Measurements from ENCODE around the gene CYTL1. TPM values are rescaled to one million over a fixed set of nuclear protein-coding genes. Genes with fewer than 3 reads are reported as not detected.

CYTL1 gene
- total RNA-seq, 1 experiment from 2014 or later: 3.2 TPM

- peaks cover 13% of the 10 kb centered on the region for H3K9me3 Mint-ChIP-seq
- H3K36me3 Mint-ChIP-seq: no peaks in the 10 kb centered on the region
- peak overlapping the region; percentile 65 for H3K4me3 Mint-ChIP-seq
- ChIA-PET CTCF (no interaction called here), POLR2A (no interaction called here)
- TF ChIP-seq ZNF512 (CRISPR knock-in tag; IDR thresholded peaks at IDR 0.05; ENCODE audit: borderline replicate concordance) (no peak), PRDM15 (CRISPR knock-in tag; IDR thresholded peaks at IDR 0.05) (no peak), HMGA2 (CRISPR knock-in tag; IDR thresholded peaks at IDR 0.05) (no peak), EMX1 (CRISPR knock-in tag; IDR thresholded peaks at IDR 0.05) (no peak), SP1 (CRISPR knock-in tag; conservative IDR thresholded peaks at IDR 0.05) (no peak), ATF2 (CRISPR knock-in tag; IDR thresholded peaks at IDR 0.05; ENCODE audit: borderline replicate concordance, low read depth) (no peak), ZNF138 (CRISPR knock-in tag; conservative IDR thresholded peaks at IDR 0.05) (no peak), TP53 (CRISPR knock-in tag; IDR thresholded peaks at IDR 0.05) (no peak), GTF2I (CRISPR knock-in tag; conservative IDR thresholded peaks at IDR 0.05) (no peak), E2F1 (CRISPR knock-in tag; IDR thresholded peaks at IDR 0.05) (no peak), JAZF1 (CRISPR knock-in tag; IDR thresholded peaks at IDR 0.05) (no peak)
- ATAC-seq: peak; percentile 50
- peaks cover 11% of the 10 kb centered on the region for H3K4me1 Mint-ChIP-seq
- H3K27me3 Mint-ChIP-seq (ENCODE audit: low read depth): peaks cover 9% of the 10 kb centered on the region
- H3K27ac Mint-ChIP-seq: no peak overlapping the region
- peak; percentile 25 for DNase-seq (ENCODE audit: low spot score)
Measured at GRCh38 chr4:5019796-5020195, 538 bp upstream of the CYTL1 start.

- ATAC-seq (no peak; the same call in 1 of the 2 replicates), DNase-seq (ENCODE audit: low spot score) (no peak)
- TF ChIP-seq ZNF263 (CRISPR knock-in tag; IDR thresholded peaks at IDR 0.05; ENCODE audit: low read depth) (0 out of 2 replicates have a peak, but pooled peaks have one; percentile 14), ZNF232 (CRISPR knock-in tag; IDR thresholded peaks at IDR 0.05) (no peak)
- no peaks in the 10 kb centered on the region for H3K36me3 Mint-ChIP-seq
- ChIA-PET CTCF (interaction anchor here (0.7 to 1.3 kb wide), 2 partner anchors 33 kb away, joined by 4 to 9 read pairs; partner anchors contain the start of gene STK32B), POLR2A (no interaction called here)
- H3K9me3 Mint-ChIP-seq: peaks cover 8% of the 10 kb centered on the region
- peak overlapping the region; percentile 36 for H3K4me3 Mint-ChIP-seq
- peaks cover 11% of the 10 kb centered on the region for H3K4me1 Mint-ChIP-seq
- H3K27ac Mint-ChIP-seq: no peak overlapping the region
- H3K27me3 Mint-ChIP-seq (ENCODE audit: low read depth): peaks cover 14% of the 10 kb centered on the region
Measured at GRCh38 chr4:5018603-5019002, 655 bp downstream of the CYTL1 start.

- peaks cover 14% of the 10 kb centered on the region for H3K27me3 Mint-ChIP-seq (ENCODE audit: low read depth)
- POLR2A ChIA-PET: no interaction called here
- no peak for ATAC-seq
Measured at GRCh38 chr4:5018096-5018495, 1.2 kb downstream of the CYTL1 start.

More at GRCh38 chr4:5018096-5018495, 1.2 kb downstream of the CYTL1 start:
- peaks cover 5% of the 10 kb centered on the region; the same call in 1 of the 2 replicates for H3K9me3 Mint-ChIP-seq
- no peak for TF ChIP-seq EMX1 (CRISPR knock-in tag; IDR thresholded peaks at IDR 0.05)
- TF ChIP-seq GTF2I (CRISPR knock-in tag; conservative IDR thresholded peaks at IDR 0.05): no peak
- TF ChIP-seq PREB (CRISPR knock-in tag; IDR thresholded peaks at IDR 0.05; ENCODE audit: borderline replicate concordance): no peak
- no peak for TF ChIP-seq SMAD4 (CRISPR knock-in tag; IDR thresholded peaks at IDR 0.05)
- no peak for TF ChIP-seq MXD4 (CRISPR knock-in tag; IDR thresholded peaks at IDR 0.05; ENCODE audit: borderline replicate concordance)
- TF ChIP-seq IRF2 (CRISPR knock-in tag; IDR thresholded peaks at IDR 0.05; ENCODE audit: borderline replicate concordance, low read depth): no peak
- no peak for TF ChIP-seq ZBTB21 (CRISPR knock-in tag; IDR thresholded peaks at IDR 0.05; ENCODE audit: borderline replicate concordance)
- TF ChIP-seq FOXK1 (CRISPR knock-in tag; IDR thresholded peaks at IDR 0.05): no peak
- TF ChIP-seq FOXP1 (CRISPR knock-in tag; IDR thresholded peaks at IDR 0.05; ENCODE audit: borderline replicate concordance): no peak
- TF ChIP-seq ZSCAN18 (CRISPR knock-in tag; IDR thresholded peaks at IDR 0.05): no peak
- no peaks in the 10 kb centered on the region for H3K36me3 Mint-ChIP-seq
- peaks cover 11% of the 10 kb centered on the region for H3K4me1 Mint-ChIP-seq
- H3K4me3 Mint-ChIP-seq: no peak overlapping the region
- no peak for DNase-seq (ENCODE audit: low spot score)
- no peak overlapping the region for H3K27ac Mint-ChIP-seq
- CTCF ChIA-PET: interaction anchor here (0.6 to 1.6 kb wide), 4 partner anchors 9 to 33 kb away, joined by 3 to 9 read pairs (median 4); partner anchors contain the start of gene STK32B

Data from WTC11 (cell line).